ENCODE measurements around the gene FUT8. TPM values are rescaled to one million over a fixed set of nuclear protein-coding genes. Genes with fewer than 3 reads are reported as not detected.
A peak's percentile ranks its signal among the peaks of the same experiment; 100 is the strongest.

Gene FUT8
- total RNA-seq, 1 donor, result 124 TPM

Small RNA genes lying within 50 kb of the gene (small RNA-seq; reads per million reads assigned to genes)
- 1.0 reads per million, percentile 30 among the genes with 10 or more reads in this experiment for gene MIR625
